NAMALWA (cell line): ENCODE measurements around the gene CDK5R2.

Experiments used
- DNase-seq: peaks from one replicate; pipeline ENCODE4 v3.0.0-alpha.2; 2015; ENCODE audit warnings: low spot score

Gene CDK5R2

DNA sequence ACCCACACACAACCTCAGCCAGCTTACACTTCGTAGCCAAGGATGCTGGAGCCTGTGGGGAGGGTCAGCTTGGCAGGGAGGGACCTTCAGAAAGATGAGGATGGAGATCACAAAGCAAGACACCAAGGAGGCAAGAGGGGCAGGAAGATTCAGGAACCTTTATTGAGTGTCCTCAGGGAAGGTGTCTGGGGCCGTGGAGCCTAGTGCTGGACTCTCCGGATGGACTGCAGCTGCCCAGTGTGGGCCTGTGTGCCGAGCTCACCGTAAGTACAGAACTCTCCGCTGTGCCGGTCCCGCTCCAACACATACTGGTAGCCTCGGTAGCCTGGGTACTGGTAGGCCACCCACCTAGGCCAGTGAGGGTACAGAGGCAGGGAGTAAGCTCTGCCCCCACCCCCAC is 30.6 kb downstream of the CDK5R2 start:
- DNase-seq, result no peak

GRCh38 chr2:218990612-218991011 is 31.1 kb downstream of the CDK5R2 start:
- DNase-seq, result no peak

DNA sequence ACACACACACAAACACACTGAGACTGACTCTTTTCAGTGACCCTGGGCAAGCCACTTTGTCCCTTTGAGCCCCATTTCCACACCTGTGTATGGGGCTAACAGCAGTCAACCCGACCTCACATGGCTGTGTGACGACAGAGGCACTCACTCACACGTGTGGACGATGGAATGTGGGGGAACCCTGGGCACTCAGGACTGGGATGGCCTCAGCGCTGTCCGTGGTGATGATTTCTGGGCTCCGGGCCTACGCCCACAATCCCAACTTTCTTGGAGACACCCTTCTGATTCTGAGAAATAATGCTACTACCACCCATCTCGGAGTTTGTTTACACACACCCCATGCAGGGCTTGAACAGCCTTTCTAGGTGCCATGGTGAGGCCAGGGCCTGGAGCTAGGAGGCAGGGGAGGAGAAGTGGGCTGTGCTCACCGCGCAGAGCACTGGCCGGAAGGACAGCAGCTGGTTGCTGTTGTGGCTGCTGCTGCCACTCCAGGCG is 32.3 kb downstream of the CDK5R2 start:
- DNase-seq, result no peak

DNA sequence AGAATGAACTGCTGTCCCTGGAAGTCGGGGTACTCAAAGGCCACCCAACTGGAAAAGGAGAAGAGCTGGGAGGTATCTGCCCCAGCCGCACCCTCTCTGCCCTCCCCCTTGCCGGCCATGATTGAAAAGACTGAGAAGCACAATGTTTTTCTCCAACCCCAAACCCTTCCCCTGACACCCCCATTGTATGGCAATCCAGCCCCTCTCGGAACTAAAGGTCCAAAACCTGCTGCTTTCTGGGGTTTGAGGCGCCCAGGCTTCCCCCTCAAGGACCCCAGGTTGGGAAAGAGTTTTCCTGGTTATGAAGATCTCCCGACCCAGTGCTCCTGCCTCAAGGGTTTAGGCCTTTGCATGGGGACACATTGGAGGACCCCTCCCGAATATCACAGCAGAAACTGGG is 32.7 kb downstream of the CDK5R2 start:
- no peak for DNase-seq

DNA sequence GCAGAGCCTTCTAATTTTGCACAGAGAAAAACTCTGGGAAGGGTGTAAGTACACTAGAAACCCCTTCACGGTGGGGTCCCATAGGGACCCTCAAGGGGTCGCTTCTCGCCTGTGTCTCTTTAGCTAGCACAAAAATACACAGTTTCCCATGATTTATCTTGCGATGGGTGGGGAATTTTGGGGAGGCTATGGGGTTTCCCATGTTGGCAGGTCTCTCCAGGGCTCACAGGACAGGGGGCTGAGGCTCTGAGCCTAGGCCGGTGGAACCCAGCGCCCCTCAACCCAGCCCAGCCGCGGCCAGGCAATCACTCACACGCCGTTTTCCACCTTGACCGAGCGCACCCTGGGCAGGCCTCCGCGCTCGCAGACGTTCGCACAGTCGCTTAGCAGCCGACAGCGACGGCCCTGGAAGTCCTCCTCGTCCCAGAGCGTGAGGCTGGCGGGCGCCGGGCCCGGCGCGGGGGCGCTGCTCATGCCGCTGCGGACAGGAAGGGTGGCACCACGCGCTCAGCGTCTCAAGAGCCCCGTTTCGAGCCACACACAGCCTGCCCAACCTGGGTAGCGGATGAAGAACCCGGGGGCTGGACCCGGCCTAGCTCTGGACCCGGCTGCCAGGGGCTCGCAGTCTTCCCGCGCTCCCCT is 33.4 kb downstream of the CDK5R2 start:
- DNase-seq, result no peak

GRCh38 chr2:218993345-218994315 is 34.2 kb downstream of the CDK5R2 start, which contains the start of gene CRYBA2:
TSS of gene CRYBA2 (minus strand) at chr2:218993422. CDS start at chr2:218993176, 246 bp downstream.
- DNase-seq, result no peak

DNA sequence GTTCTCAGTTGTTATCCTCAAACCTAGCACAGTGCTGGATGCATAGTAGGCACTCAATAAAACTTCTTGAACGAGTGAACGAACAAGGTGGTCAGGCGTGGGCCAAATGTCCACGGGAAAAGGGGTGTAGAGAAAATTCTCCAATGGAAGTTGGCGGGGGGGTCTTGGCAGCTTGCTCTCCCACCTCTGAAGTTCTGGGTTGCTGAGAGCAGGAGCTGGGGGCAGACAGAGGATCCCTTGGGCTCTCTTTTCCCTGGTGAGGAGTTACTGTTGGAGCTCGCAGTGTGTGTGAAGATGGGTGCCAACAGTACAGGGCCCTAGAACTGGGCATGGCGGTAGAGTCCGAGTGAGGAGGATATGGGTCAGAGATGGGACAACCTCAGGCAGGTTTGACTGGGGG is 36.1 kb downstream of the CDK5R2 start:
- no peak for DNase-seq

- peak; percentile 84 for DNase-seq
These were observed 36.7 kb downstream of the CDK5R2 start for GRCh38 chr2:218995972-218996711.

DNA sequence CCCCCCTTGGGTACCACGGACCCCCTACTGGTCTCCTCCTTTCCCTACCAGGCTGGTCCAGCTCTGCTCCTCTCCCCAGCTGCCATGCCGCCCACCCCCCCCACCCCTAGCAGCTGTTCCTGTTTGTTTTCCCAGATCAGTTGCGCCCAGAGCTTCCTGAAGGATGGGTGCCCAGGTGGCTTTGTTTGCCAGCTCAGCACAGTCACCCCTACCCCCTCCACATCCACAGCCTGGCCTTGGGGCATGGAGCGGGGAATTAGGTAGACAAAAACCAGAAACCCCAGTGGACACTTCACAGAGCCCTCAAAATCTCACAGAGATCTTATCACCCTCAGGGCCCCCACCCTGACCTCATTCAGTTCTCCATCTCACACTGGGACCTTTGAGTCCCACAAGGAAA is 37.5 kb downstream of the CDK5R2 start:
- no peak for DNase-seq

- DNase-seq, result no peak
These were observed 38.3 kb downstream of the CDK5R2 start for GRCh38 chr2:218997731-218998130.

DNA sequence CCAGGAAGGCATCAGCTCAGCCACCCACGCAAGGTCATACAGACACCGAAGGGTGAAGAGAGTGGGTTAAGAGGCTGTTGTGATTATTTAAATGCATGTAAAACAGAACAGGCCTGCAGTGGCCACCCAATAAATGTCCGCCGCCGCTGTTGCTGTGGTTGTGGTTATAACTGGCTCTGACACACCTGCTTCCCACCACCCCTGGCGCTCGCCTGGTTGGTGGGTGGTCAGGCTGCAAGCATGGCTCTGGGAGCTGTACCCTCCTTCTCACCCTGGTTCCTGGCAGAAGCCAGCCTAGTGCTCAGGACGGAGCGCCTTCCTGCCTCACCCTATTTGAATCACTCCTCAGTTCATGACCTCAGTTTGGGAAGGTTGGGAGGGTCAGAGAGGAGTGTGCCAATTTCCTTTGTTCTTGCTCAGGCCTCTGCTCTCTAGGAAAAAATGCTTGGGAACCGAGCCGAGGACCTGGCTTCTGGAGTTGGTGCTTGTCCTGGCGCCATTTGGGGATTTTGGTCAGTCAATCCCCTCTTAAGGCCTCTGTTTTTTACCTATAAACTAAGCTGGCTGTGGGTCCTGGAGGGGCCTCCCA is 39.0 kb downstream of the CDK5R2 start:
- no peak for DNase-seq

DNA sequence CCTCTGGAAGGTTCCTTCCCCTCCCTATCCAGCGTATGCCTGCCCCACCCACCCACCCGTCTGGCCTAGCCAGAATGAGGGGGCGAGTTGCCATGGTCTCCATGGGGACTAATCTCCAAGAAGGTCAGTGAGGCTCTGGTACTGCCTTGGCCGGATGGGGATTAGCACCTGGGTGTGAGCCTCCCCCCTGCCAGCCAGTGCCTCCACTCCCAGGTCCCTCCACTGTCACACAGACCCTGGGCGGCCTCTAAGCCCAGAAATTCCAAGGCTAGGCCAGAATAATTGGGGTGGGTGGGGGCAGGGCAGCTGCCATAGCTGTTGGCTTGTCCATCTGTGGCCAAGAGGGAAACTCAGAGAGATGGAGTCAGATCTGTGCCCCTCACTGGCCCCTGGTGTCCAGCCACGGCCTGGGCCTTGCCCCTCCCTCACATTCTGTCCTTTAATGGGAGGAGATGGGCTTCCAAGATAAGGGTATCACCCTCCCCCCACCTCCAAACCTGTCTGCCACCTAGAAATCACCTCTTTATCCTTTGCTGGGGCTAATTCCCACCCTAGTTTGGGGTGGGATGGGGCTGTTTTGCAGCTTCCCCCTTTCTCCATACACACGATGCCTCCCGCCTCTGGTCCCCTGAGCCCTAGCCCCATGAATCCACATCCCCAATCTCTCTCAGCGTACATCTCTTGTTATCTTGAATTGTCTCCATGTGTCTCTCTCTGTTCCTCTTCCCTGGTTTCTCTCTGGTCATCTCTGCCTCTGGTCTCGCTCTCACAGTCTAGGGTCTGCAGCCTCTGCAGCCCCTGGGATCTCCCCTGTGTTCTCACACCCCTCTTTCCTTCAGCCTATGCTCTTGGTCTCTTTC is 39.8 kb downstream of the CDK5R2 start:
- DNase-seq, result no peak

- no peak for DNase-seq
These were observed 40.6 kb downstream of the CDK5R2 start for GRCh38 chr2:218999881-219000568.

GRCh38 chr2:219000569-219000960 is 41.1 kb downstream of the CDK5R2 start:
- no peak for DNase-seq

DNA sequence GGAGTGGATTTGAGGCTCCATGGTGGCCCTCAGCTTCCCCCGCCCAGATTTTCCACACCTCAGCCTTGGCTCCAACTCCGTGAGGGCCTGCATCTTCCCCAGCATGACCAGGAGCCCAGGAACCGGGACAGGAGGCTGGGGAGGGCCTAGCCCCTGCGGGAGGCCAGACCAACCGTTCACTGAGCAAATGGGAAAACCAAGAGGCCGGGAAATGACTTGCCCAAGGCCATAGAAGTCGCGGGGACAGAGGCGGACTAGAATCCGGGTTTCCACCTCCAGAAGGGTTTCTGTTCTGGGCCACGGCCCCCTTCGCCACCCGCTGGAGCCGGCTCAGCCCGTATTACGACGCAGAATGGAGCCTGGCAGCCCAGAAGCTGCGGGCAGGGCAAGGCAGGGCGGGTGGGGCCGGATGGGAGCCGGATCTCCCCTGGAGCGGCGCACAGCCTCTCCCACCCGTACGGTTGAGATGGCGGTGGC is 41.7 kb downstream of the CDK5R2 start:
- no peak for DNase-seq

- no peak for DNase-seq
These were observed 42.3 kb downstream of the CDK5R2 start for GRCh38 chr2:219001577-219002394.

DNA sequence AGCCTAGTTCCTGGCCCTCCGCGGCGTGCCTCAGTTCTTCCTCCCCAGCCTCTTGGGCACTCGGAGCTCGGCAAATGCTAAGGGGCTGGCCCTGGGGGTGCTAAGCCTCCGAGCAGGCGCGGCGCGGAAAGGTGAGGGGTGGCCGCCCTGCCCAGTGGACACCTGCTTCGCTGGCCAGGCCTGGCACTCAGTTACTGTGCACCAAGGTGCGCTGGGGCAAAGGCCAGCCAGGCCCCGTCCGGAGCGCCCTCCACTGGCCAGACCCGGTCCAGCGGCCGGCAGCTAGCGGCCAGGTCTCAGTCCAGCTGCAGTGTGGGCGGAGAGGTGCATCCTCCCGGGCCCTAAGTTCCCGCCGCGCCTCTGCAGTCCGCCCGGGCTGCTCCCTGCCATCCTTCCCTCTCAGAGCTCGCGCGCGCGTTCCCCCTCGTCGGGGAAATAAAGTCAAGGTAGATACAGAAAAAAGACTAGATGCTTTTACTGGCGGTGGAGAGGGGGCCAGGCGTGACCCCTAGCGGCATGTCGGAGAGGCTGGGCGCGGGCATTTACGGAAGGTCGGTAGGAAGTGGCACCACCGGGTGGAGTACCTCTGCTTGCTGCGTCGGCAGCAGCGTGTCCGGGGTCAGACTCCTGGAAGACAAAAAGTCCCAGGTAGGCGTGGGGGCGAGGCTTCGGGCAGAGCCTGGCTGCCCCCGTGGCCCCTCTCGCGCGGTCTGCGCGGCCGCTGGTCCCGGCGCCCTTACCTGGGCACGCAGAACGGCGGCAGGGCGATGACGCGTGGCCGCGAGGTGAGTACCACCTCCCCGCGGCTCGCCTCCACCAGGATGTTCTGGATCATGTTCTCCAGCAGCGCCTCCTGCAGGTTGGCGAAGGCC is 43.2 kb downstream of the CDK5R2 start:
- no peak for DNase-seq

- no peak for DNase-seq
These were observed 43.8 kb downstream of the CDK5R2 start for GRCh38 chr2:219003267-219003634.
